Parathyroid adenoma (tissue), 2 donors: ENCODE results near the gene GNB1L.

ENCODE experiments used
- H2AFZ ChIP-seq: fragments of 300-600 bp; sonication (generic); one replicate; pipeline ENCODE4 v1.7.0; 2017; ENCODE audit warnings: antibody characterized with exemption, mild to moderate bottlenecking
- H3K27ac ChIP-seq: fragments of 300-600 bp; sonication (generic); one replicate; pipeline ENCODE4 v1.7.0; 2017
- H3K27me3 ChIP-seq: fragments of 300-600 bp; sonication (generic); one replicate; pipeline ENCODE4 v1.7.0; 2017; ENCODE audit warnings: low read length; ENCODE audit not compliant: control insufficient read depth, insufficient read depth
- H3K36me3 ChIP-seq: fragments of 300-600 bp; sonication (generic); one replicate; pipeline ENCODE4 v1.7.0; 2017; ENCODE audit warnings: low read length; ENCODE audit not compliant: control insufficient read depth, insufficient read depth
- H3K4me1 ChIP-seq: fragments of 300-600 bp; sonication (generic); one replicate; pipeline ENCODE4 v1.7.0; 2017; ENCODE audit warnings: control low read depth
- H3K4me2 ChIP-seq: fragments of 300-600 bp; sonication (generic); one replicate; pipeline ENCODE4 v1.7.0; 2017; ENCODE audit warnings: low read length
- H3K4me3 ChIP-seq: fragments of 300-600 bp; sonication (generic); one replicate; pipeline ENCODE4 v1.7.0; 2017; ENCODE audit warnings: low read depth, low read length
- H3K79me2 ChIP-seq: fragments of 300-600 bp; sonication (generic); one replicate; pipeline ENCODE4 v1.7.0; 2017; ENCODE audit warnings: control low read depth
- H3K9ac ChIP-seq: fragments of 300-600 bp; sonication (generic); one replicate; pipeline ENCODE4 v1.7.0; 2017; ENCODE audit warnings: mild to moderate bottlenecking
- H3K9me3 ChIP-seq: fragments of 300-600 bp; sonication (generic); one replicate; pipeline ENCODE4 v1.7.0; 2017; ENCODE audit warnings: low read length; ENCODE audit not compliant: control insufficient read depth
- CTCF ChIP-seq: fragments of 300-600 bp; sonication (generic); IDR thresholded peaks from one replicate; pipeline ENCODE4 v1.7.0; 2017; ENCODE audit warnings: antibody characterized with exemption, mild to moderate bottlenecking
- donor health status: primary hyperparathyroidism.

The GNB1L gene

GRCh38 chr22:19750507-19751490 is 103.9 kb downstream of the GNB1L start:
- Histone ChIP-seq H3K4me3 (no peak overlapping the region), H3K9ac (no peak overlapping the region), H3K9me3 (no peaks in the 10 kb centered on the region), H3K27ac (no peak overlapping the region), H3K79me2 (no peaks in the 10 kb centered on the region), H3K4me2 (no peak overlapping the region), H3K4me1 (no peaks in the 10 kb centered on the region), H2AFZ (no peak overlapping the region), H3K27me3 (no peaks in the 10 kb centered on the region), H3K36me3 (no peaks in the 10 kb centered on the region)
- no peak for TF ChIP-seq CTCF

- H3K9ac ChIP-seq: no peak overlapping the region
- no peak overlapping the region for H3K4me3 ChIP-seq
- H3K4me1 ChIP-seq: no peaks in the 10 kb centered on the region
- no peaks in the 10 kb centered on the region for H3K79me2 ChIP-seq
- H2AFZ ChIP-seq: no peak overlapping the region
- no peak overlapping the region for H3K4me2 ChIP-seq
- no peak for TF ChIP-seq CTCF
- no peaks in the 10 kb centered on the region for H3K36me3 ChIP-seq
- no peak overlapping the region for H3K27ac ChIP-seq
- no peaks in the 10 kb centered on the region for H3K9me3 ChIP-seq
- no peaks in the 10 kb centered on the region for H3K27me3 ChIP-seq
Observed at GRCh38 chr22:19749876-19750275, 104.8 kb downstream of the GNB1L start.

- no peaks in the 10 kb centered on the region for H3K36me3 ChIP-seq
- no peak overlapping the region for H3K27ac ChIP-seq
- H3K79me2 ChIP-seq: no peaks in the 10 kb centered on the region
- no peak overlapping the region for H3K4me2 ChIP-seq
- no peaks in the 10 kb centered on the region for H3K27me3 ChIP-seq
- H3K9ac ChIP-seq: no peak overlapping the region
- H3K4me1 ChIP-seq: no peaks in the 10 kb centered on the region
- no peaks in the 10 kb centered on the region for H3K9me3 ChIP-seq
- H2AFZ ChIP-seq: no peak overlapping the region
- TF ChIP-seq CTCF: no peak
- no peak overlapping the region for H3K4me3 ChIP-seq
Observed at GRCh38 chr22:19748991-19749664, 105.5 kb downstream of the GNB1L start.

DNA sequence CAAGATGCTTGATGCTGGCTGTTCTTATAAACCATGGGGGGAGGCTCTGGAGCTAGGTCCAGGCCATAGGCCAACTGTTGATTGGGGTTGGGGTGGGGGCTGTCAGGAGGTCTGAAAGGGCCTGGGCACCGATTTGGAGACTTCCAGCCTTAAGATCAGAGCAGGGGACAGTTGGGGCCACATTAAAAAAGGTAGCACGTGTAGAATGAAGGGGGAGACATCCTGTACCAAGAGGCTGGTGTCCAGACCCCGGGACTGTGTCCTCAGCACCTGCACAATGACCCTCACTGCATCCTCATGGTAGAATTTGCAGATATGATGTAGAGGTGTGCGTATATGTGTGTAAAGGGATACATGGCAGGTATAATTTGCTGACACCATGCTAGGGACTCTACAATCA is 106.5 kb downstream of the GNB1L start:
- Histone ChIP-seq H3K4me3 (no peak overlapping the region), H3K4me1 (no peaks in the 10 kb centered on the region), H3K9ac (no peak overlapping the region), H2AFZ (no peak overlapping the region), H3K79me2 (no peaks in the 10 kb centered on the region), H3K36me3 (no peaks in the 10 kb centered on the region), H3K9me3 (no peaks in the 10 kb centered on the region), H3K4me2 (no peak overlapping the region), H3K27me3 (no peaks in the 10 kb centered on the region), H3K27ac (no peak overlapping the region)
- no peak for TF ChIP-seq CTCF
